ENCODE results near the gene BMX.

DNA sequence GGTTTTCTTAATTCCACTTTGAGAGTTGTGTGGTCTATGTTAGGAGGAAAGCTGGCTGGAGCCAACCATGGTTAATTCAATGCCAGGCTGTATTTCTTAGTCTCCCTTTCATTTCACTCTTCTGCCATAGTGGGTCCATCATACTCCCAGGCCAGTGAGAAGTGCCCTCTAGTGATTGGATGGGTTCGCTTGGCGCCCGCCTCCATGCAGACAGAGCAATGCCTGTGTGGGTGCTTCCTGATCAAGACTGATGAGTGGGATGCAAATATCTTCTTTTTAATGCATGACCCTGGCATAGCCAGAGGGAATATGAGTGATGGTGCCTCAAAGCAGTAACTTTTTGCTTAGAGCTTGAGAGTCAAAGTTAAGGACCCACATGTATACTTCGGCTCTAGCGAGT lies 6.4 kb downstream of the BMX start:
- TF ChIP-seq, protein P1, sequence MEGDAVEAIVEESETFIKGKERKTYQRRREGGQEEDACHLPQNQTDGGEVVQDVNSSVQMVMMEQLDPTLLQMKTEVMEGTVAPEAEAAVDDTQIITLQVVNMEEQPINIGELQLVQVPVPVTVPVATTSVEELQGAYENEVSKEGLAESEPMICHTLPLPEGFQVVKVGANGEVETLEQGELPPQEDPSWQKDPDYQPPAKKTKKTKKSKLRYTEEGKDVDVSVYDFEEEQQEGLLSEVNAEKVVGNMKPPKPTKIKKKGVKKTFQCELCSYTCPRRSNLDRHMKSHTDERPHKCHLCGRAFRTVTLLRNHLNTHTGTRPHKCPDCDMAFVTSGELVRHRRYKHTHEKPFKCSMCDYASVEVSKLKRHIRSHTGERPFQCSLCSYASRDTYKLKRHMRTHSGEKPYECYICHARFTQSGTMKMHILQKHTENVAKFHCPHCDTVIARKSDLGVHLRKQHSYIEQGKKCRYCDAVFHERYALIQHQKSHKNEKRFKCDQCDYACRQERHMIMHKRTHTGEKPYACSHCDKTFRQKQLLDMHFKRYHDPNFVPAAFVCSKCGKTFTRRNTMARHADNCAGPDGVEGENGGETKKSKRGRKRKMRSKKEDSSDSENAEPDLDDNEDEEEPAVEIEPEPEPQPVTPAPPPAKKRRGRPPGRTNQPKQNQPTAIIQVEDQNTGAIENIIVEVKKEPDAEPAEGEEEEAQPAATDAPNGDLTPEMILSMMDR (IDR thresholded peaks at IDR 0.05; ENCODE audit: low read depth, low read length) = no peak
- TF ChIP-seq EZH2phosphoT487 (IDR thresholded peaks at IDR 0.05; ENCODE audit: low read depth) = no peak

Measured in OCI-LY3 (cell line).